ENCODE data around the gene TFF1. TPM values are rescaled to one million over a fixed set of nuclear protein-coding genes. Genes with fewer than 3 reads are reported as not detected.
"Not testable (repeated sequence)": the region's sequence is repeated elsewhere in the genome, so short reads cannot be mapped to it uniquely, and the experiment has no call there.

The TFF1 gene
- polyA plus RNA-seq (ENCODE audit: insufficient read length in 4 of 4): under 1 TPM in 1 of 4 donors, not detected in 3; 0.57 TPM

GRCh38 chr21:42366292-42367010, at the start of gene TFF1:
TFF1 (minus strand) TSS chr21:42366535; CDS start chr21:42366495, 40 bp downstream.
- no peak for DNase-seq (ENCODE audit: low read depth in 4 of 4, low spot score in 2 of 4)

GRCh38 chr21:42414928-42415769, 48.8 kb upstream of the TFF1 start:
- DNase-seq (ENCODE audit: low read depth in 4 of 4, low spot score in 2 of 4): no peak

GRCh38 chr21:42414553-42414927, 48.2 kb upstream of the TFF1 start:
- DNase-seq (ENCODE audit: low read depth in 4 of 4, low spot score in 2 of 4): no peak

GRCh38 chr21:42414066-42414465, 47.7 kb upstream of the TFF1 start:
- DNase-seq (ENCODE audit: low read depth in 4 of 4, low spot score in 2 of 4): no peak

GRCh38 chr21:42413500-42413899, 47.2 kb upstream of the TFF1 start:
- no peak for DNase-seq (ENCODE audit: low read depth in 4 of 4, low spot score in 2 of 4)

DNA sequence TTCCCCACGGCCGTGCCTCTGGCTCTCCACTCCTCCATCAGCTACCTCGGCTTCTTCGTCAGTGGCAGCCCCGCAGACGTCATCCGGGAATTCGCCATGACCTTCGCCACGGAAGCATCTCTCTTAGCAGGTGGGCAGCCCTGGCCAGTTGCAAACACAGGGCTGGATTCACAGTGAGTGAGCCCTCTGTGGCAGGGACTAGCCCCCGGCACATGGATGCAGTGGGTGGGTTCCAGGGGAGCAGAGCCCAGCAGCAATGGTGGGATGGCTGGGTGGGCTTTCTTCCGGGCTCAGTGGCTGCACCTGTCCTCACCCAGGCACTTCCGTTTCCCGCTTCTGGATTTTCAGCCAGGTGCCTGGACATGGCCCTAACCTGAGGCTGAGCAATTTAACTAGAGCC, 46.8 kb upstream of the TFF1 start:
- no peak for DNase-seq (ENCODE audit: low read depth in 4 of 4, low spot score in 2 of 4)

GRCh38 chr21:42412636-42412933, 46.2 kb upstream of the TFF1 start:
- DNase-seq (ENCODE audit: low read depth in 4 of 4, low spot score in 2 of 4): no peak

- DNase-seq (ENCODE audit: low read depth in 4 of 4, low spot score in 2 of 4): no peak
These were observed 45.7 kb upstream of the TFF1 start for GRCh38 chr21:42411891-42412635.

DNA sequence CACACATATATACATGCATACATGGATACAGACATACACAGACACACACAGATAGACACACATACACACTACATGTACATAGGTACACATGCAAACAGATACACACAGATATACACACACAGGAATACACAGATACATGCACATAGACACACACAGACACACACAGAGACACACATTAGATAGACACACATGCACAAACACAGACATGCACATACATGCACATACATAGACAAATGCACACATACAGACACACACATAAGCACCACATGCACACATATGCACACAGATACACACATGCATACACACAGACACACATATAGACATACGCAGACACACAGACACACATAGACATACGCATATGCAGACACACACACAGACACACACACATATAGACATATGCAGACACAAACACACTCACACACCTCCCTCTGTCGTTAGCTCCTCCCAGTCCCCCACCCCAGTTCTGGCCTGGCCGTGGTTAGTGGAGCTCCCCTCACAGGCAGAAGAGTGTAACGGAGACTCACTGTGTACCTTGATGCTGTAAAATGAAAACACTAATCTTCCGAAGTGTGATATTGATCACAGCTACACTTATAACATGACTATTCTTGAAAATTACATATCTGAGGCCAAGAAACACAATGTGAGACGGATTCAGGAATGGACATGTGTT, 45.0 kb upstream of the TFF1 start:
- no peak for DNase-seq (ENCODE audit: low read depth in 4 of 4, low spot score in 2 of 4)

GRCh38 chr21:42409366-42409765, 43.0 kb upstream of the TFF1 start:
- no peak for DNase-seq (ENCODE audit: low read depth in 4 of 4, low spot score in 2 of 4)

DNA sequence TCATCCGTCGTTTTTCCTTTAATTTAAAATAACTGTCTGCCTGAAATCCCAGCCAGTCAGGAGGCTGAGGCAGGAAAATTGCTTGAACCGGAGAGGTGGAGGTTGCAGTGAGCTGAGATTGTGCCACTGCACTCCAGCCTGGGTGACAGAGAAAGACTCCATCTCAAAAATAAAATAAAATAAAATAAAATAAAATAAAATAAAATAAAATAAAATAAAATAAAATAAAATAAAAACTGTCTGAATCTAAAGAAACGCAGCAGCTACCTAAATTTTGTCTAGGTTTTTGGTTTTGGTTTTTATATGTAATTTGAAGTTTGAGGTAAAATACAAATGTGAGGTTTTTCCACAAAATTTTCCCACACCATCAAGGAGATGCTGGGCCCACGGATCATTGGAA, 42.4 kb upstream of the TFF1 start:
- not testable (repeated sequence) for DNase-seq (ENCODE audit: low read depth in 4 of 4, low spot score in 2 of 4)

DNA sequence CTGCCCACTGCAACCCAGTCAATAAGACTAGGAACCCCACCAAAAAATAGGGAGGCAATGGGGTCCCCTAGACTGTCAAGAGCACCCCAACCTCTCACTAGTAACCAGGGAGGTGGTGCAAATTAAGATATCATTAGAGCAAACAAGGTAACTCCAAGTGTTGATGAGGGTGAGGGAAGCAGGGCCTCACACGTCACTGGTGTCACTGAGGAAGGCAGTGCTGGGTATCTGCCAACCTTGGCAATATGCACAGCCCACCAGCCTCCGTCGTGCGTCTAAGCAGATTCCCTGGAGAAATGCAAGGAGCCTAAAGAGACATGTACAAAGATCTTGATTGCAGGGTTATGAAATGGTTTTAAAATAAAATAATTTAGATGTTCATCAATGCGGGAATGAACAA, 41.1 kb upstream of the TFF1 start:
- no peak for DNase-seq (ENCODE audit: low read depth in 4 of 4, low spot score in 2 of 4)

GRCh38 chr21:42406866-42407265, 40.5 kb upstream of the TFF1 start:
- no peak for DNase-seq (ENCODE audit: low read depth in 4 of 4, low spot score in 2 of 4)

GRCh38 chr21:42406201-42406621, 39.9 kb upstream of the TFF1 start:
- no peak for DNase-seq (ENCODE audit: low read depth in 4 of 4, low spot score in 2 of 4)

- no peak for DNase-seq (ENCODE audit: low read depth in 4 of 4, low spot score in 2 of 4)
These were observed 39.0 kb upstream of the TFF1 start for GRCh38 chr21:42405064-42406013.

- DNase-seq (ENCODE audit: low read depth in 4 of 4, low spot score in 2 of 4): no peak
These were observed 38.2 kb upstream of the TFF1 start for GRCh38 chr21:42404539-42404938.

- DNase-seq (ENCODE audit: low read depth in 4 of 4, low spot score in 2 of 4): no peak
These were observed 37.4 kb upstream of the TFF1 start, which contains the start of gene UBASH3A for GRCh38 chr21:42403611-42404231. UBASH3A (plus strand) TSS chr21:42403902; CDS start chr21:42403946, 44 bp downstream.

DNA sequence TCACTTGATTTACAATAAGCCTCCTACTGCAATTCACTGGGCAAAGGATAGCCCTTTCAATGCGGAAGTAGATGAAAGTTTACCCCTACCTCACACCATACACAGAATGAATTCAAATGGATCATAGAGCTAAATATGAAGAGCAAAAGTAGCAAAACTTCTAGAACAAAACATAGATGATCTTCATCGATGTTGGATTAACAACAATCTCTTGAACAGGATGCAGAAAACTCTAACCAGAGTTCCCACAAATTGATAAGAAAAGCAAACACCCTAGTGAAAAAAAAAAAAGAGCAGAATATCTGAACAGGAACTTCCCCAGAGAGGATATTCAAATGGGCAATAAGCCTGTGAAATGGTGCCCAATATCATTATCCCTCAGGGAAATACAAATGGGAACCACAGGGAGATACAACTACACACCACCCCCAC, 35.5 kb upstream of the TFF1 start:
- no peak for DNase-seq (ENCODE audit: low read depth in 4 of 4, low spot score in 2 of 4)

DNA sequence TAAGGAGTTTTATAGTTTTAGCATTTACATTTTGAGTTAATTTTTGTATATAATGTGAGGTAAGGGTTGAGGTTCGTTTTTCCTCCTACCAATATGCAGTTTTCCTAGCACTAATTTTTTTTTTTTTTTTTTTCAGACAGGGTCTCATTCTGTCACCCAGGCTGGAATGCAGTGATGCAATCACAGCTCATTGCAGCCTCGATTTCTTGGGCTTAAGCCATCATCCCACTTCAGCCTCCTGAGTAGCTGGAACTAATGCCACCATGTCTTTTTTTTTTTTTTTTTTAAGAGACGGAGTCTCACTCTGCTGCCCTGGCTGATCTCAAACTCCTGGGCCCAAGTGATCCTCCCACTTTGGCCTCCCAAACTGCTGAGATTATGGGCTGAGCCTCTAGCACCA, 34.8 kb upstream of the TFF1 start:
- DNase-seq (ENCODE audit: low read depth in 4 of 4, low spot score in 2 of 4): no peak
